H7 (cell line): ENCODE measurements around the gene HRH3. TPM values are rescaled to one million over a fixed set of nuclear protein-coding genes. Genes with fewer than 3 reads are reported as not detected.

Experiments used
- DNase-seq: peaks from one replicate; pipeline ENCODE4 v3.0.0; 2012
- H3K27me3 ChIP-seq: 2 replicates; pipeline ENCODE4 v1.6.0; 2011; ENCODE audit warnings: mild to moderate bottlenecking, low read length; ENCODE audit not compliant: control insufficient read depth, insufficient read depth
- H3K36me3 ChIP-seq: replicated peaks from 2 replicates; pipeline ENCODE4 v1.5.1; 2011; ENCODE audit warnings: low read length; ENCODE audit not compliant: control insufficient read depth, insufficient read depth
- H3K4me3 ChIP-seq: 2 replicates; pipeline ENCODE4 v1.5.1; 2011; ENCODE audit warnings: low read depth, mild to moderate bottlenecking, control low read depth, low read length, moderate library complexity; ENCODE audit not compliant: insufficient read depth
- total RNA-seq: library from RNA; depleted of rRNA; stranded (reverse); fragments of >200 nt; shearing (Covaris generic); gene quantifications from 2 replicates; pipeline ENCODE4 v1.2.3, GENCODE V29; 2014; rRNA removed

Gene HRH3
- total RNA-seq, 1 experiment from 2014 or later: 1.9 TPM

- no peak overlapping the region for H3K4me3 ChIP-seq
- DNase-seq: peak; percentile 80
- no peaks in the 10 kb centered on the region for H3K27me3 ChIP-seq
- H3K36me3 ChIP-seq: peaks cover 24% of the 10 kb centered on the region
These were observed 54.2 kb downstream of the HRH3 start for GRCh38 chr20:62165762-62166399.

Other genes starting within 250 kb of the HRH3 start
- 5.2 and 8.0 TPM in 2 replicates for gene TAF4, start 154.4 kb downstream of the HRH3 start, total RNA-seq
- 67.6 and 68.6 TPM in 2 replicates for gene LSM14B, start 97.8 kb downstream of the HRH3 start, total RNA-seq
- 413 and 501 TPM in 2 replicates for gene PSMA7, start 76.9 kb downstream of the HRH3 start, total RNA-seq
- gene SS18L1, start 76.5 kb downstream of the HRH3 start, total RNA-seq: 15.1 and 25.1 TPM in 2 replicates
- 32.7 and 37.8 TPM in 2 replicates for gene MTG2, start 37.2 kb downstream of the HRH3 start, total RNA-seq
- gene OSBPL2, start 18.2 kb upstream of the HRH3 start, total RNA-seq: 21.9 and 26.1 TPM in 2 replicates
- gene ADRM1, start 82.7 kb upstream of the HRH3 start, total RNA-seq: 224 and 290 TPM in 2 replicates
- 61.0 and 90.8 TPM in 2 replicates for gene LAMA5, start 147.0 kb upstream of the HRH3 start, total RNA-seq
- gene RPS21, start 166.8 kb upstream of the HRH3 start, total RNA-seq: 877 and 1,118 TPM in 2 replicates
- gene CABLES2, start 187.0 kb upstream of the HRH3 start, total RNA-seq: 7.7 and 8.3 TPM in 2 replicates
- gene RBBP8NL, start 207.3 kb upstream of the HRH3 start, total RNA-seq: not detected in 2 replicates